Fibroblast of mammary gland (primary cell): ENCODE measurements around the gene XPR1.

Experiments
- DNase-seq: peaks from one replicate; pipeline ENCODE4 v3.0.0-alpha.2; 2010; ENCODE audit warnings: low read depth
- H3K4me3 ChIP-seq: 2 replicates; pipeline ENCODE4 v1.5.1; 2011; ENCODE audit warnings: low read depth, mild to moderate bottlenecking, low read length, moderate library complexity; ENCODE audit not compliant: control insufficient read depth
- CTCF ChIP-seq: conservative IDR thresholded peaks from 2 replicates; pipeline ENCODE4 v1.5.1; 2011; ENCODE audit warnings: low read depth, low read length, inconsistent platforms; ENCODE audit not compliant: control insufficient read depth, insufficient read depth

Gene XPR1

GRCh38 chr1:180901076-180901990 lies 269.5 kb downstream of the XPR1 start:
- no peak for TF ChIP-seq CTCF
- no peak overlapping the region for H3K4me3 ChIP-seq
- DNase-seq: no peak

- no peak for DNase-seq
- TF ChIP-seq CTCF: no peak
- H3K4me3 ChIP-seq: no peak overlapping the region
Observed at GRCh38 chr1:180902541-180902940, 270.7 kb downstream of the XPR1 start.

GRCh38 chr1:180905927-180906326 lies 274.1 kb downstream of the XPR1 start:
- no peak overlapping the region for H3K4me3 ChIP-seq
- no peak for DNase-seq
- no peak for TF ChIP-seq CTCF

- no peak overlapping the region for H3K4me3 ChIP-seq
- no peak for TF ChIP-seq CTCF
- no peak for DNase-seq
Observed at GRCh38 chr1:180906511-180906910, 274.7 kb downstream of the XPR1 start.

- DNase-seq: no peak
- no peak overlapping the region for H3K4me3 ChIP-seq
- TF ChIP-seq CTCF: no peak
Observed at GRCh38 chr1:180907313-180908055, 275.7 kb downstream of the XPR1 start.

GRCh38 chr1:180908074-180908765 lies 276.4 kb downstream of the XPR1 start:
- no peak for DNase-seq
- H3K4me3 ChIP-seq: no peak overlapping the region
- TF ChIP-seq CTCF: no peak
